Body of pancreas (tissue), 4 donors: ENCODE data around the gene ZMYND11. TPM values are rescaled to one million over a fixed set of nuclear protein-coding genes. Genes with fewer than 3 reads are reported as not detected.

Experiments used
- ATAC-seq: fragments of 150-250 bp; one replicate; pipeline ENCODE4 v1.9.1; 2016
- DNase-seq, 4 donors: peaks; one replicate each; pipeline ENCODE4 v3.0.0-alpha.2; 2019
- H3K27ac ChIP-seq, 4 donors: fragments of 200-600 bp; sonication (generic); 1 replicate in 3 of 4; 2 replicates in 1 of 4; pipeline versions ENCODE4 v1.5.1 to v1.6.1; 2016 to 2019; ENCODE audit warnings: mild to moderate bottlenecking in 1 of 4, mixed read lengths in 1 of 4, moderate library complexity in 1 of 4
- H3K27me3 ChIP-seq, 2 donors: fragments of 200-600 bp; sonication (generic); one replicate each; pipeline ENCODE4 v1.6.0; 2016; ENCODE audit warnings: mild to moderate bottlenecking in 1 of 2
- H3K36me3 ChIP-seq, 2 donors: fragments of 200-600 bp; sonication (generic); replicated peaks in 1 of 2; 2 replicates each; pipeline ENCODE4 v1.5.1; 2016; ENCODE audit warnings: low read depth in 2 of 2; ENCODE audit not compliant: insufficient read depth in 1 of 2
- H3K4me1 ChIP-seq: fragments of 200-600 bp; sonication (generic); one replicate; pipeline ENCODE4 v1.6.0; 2016
- H3K4me3 ChIP-seq, 2 donors: fragments of 200-600 bp; sonication (generic); 1 replicate in 1 of 2; 2 replicates in 1 of 2; pipeline ENCODE4 v1.5.1; 2016 to 2019
- H3K9me3 ChIP-seq, 3 donors: fragments of 200-600 bp; sonication (generic); 1 replicate in 2 of 3; 2 replicates in 1 of 3; pipeline ENCODE4 v1.5.1; 2016
- CTCF ChIP-seq, 7 experiments: fragments of 450-650 bp in 4 of 7; fragments of 200-600 bp in 3 of 7; sonication (generic) in 3 of 7; IDR thresholded peaks; one replicate each; pipeline ENCODE4 v1.5.1; 2016 to 2019; ENCODE audit warnings: antibody characterized with exemption in 7 of 7
- POLR2A ChIP-seq, 3 donors: fragments of 450-650 bp; IDR thresholded peaks; one replicate each; pipeline ENCODE4 v1.6.1; 2016; ENCODE audit warnings: antibody characterized with exemption in 3 of 3, mild to moderate bottlenecking in 2 of 3
- WGBS, 2 donors: methylation state at CpG; one replicate each; pipeline ENCODE4 v1.1.5; 2017; 5-methylcytosine and 5-hydroxymethylcytosine counted together
- intact Hi-C: fragments of 100-400 bp; cut with DNase I; formaldehyde crosslinking; loops from one replicate; pipeline ENCODE4 v1.15.1; 2023
- total RNA-seq, 2 donors: library from RNA; depleted of rRNA; stranded (reverse); fragments of >200 nt; gene quantifications; one replicate each; pipeline ENCODE4 v1.1.0, GENCODE V29; 2016

Gene ZMYND11
- total RNA-seq, 2 donors from 2014 or later: 37.6 to 43.8 TPM

- Histone ChIP-seq H3K9me3 (no peaks in the 10 kb centered on the region), H3K27me3 (no peaks in the 10 kb centered on the region), H3K36me3 (no peaks in the 10 kb centered on the region), H3K4me1 (peaks cover 44% of the 10 kb centered on the region), H3K27ac (peak overlapping the region; percentile 94 to 99 (median 97)), H3K4me3 (peak overlapping the region; percentile 25 to 67)
- WGBS, 2 donors: 0 to 1% methylated on average over 15 to 73 of the region's 84 CpGs
- TF ChIP-seq CTCF (IDR thresholded peaks at IDR 0.05) (peak in 4 of 7 experiments; percentile 7 to 43 (median 30)), POLR2A (IDR thresholded peaks at IDR 0.05) (peak in 2 of 3 donors; percentile 20 to 37)
- ATAC-seq (peak; percentile 66), DNase-seq (peak; percentile 34 to 58 (median 44))
- intact Hi-C loops: no loop called here
Observed at GRCh38 chr10:134247-135131, 766 bp upstream of the ZMYND11 start.

- Histone ChIP-seq H3K9me3 (no peaks in the 10 kb centered on the region), H3K4me1 (peaks cover 57% of the 10 kb centered on the region), H3K36me3 (no peaks in the 10 kb centered on the region), H3K27me3 (no peaks in the 10 kb centered on the region), H3K27ac (peak overlapping the region; percentile 94 to 99 (median 97)), H3K4me3 (peak overlapping the region; percentile 41 to 44)
- DNase-seq: peak; percentile 66 to 78 (median 72)
- 0% methylated on average over 9 to 111 of the region's 112 CpGs for WGBS, 2 donors
- TF ChIP-seq POLR2A (IDR thresholded peaks at IDR 0.05): peak; percentile 33 to 78 (median 74)
- TF ChIP-seq CTCF (IDR thresholded peaks at IDR 0.05): peak in 1 of 7 experiments; percentile 9
- intact Hi-C loops: no loop called here
- ATAC-seq: peak; percentile 58
Observed at GRCh38 chr10:135601-136464, 578 bp downstream of the ZMYND11 start.

GRCh38 chr10:136465-136762 is 1.2 kb downstream of the ZMYND11 start:
- WGBS, 2 donors: 6 to 8% methylated on average over 10 of the region's 10 CpGs
- Histone ChIP-seq H3K9me3 (no peaks in the 10 kb centered on the region), H3K27me3 (no peaks in the 10 kb centered on the region), H3K27ac (peak overlapping the region; percentile 94 to 99 (median 97)), H3K4me1 (peaks cover 63% of the 10 kb centered on the region), H3K4me3 (peak overlapping the region; percentile 41 to 44), H3K36me3 (no peaks in the 10 kb centered on the region)
- ATAC-seq (no peak), DNase-seq (no peak)
- TF ChIP-seq CTCF (IDR thresholded peaks at IDR 0.05): no peak
- no peak for TF ChIP-seq POLR2A (IDR thresholded peaks at IDR 0.05)
- intact Hi-C loops: no loop called here

- no peaks in the 10 kb centered on the region for H3K27me3 ChIP-seq
- no peaks in the 10 kb centered on the region for H3K36me3 ChIP-seq
- peak in 1 of 4 donors; percentile 32 for DNase-seq
- no peaks in the 10 kb centered on the region for H3K9me3 ChIP-seq
- peak in 6 of 7 experiments; percentile 21 to 37 (median 28) for TF ChIP-seq CTCF (IDR thresholded peaks at IDR 0.05)
- TF ChIP-seq POLR2A (IDR thresholded peaks at IDR 0.05): no peak
- peaks cover 67% of the 10 kb centered on the region for H3K4me1 ChIP-seq
- ATAC-seq: no peak
- no peak overlapping the region for H3K4me3 ChIP-seq
- WGBS, 2 donors: 35 to 43% methylated on average over 1 of the region's 1 CpG
- intact Hi-C loops: no loop called here
- peak overlapping the region in 1 of 4 donors; percentile 15 for H3K27ac ChIP-seq
Observed at GRCh38 chr10:137031-137430, 1.8 kb downstream of the ZMYND11 start.
